Activated CD8-positive, alpha-beta memory T cell treated with anti-CD3 and anti-CD28 coated beads for 36 hours (primary cell): Measurements from ENCODE around the gene RPL31. TPM values are rescaled to one million over a fixed set of nuclear protein-coding genes. Genes with fewer than 3 reads are reported as not detected.

Experiments
- CTCF ChIA-PET: fragments of 350-600 bp; sonication (Branson Sonifier 250); formaldehyde crosslinking; loops from one replicate; lab custom pipeline; 2021; ENCODE audit warnings: antibody characterized with exemption; lab: Charles Lee
- POLR2A ChIA-PET: fragments of 350-600 bp; sonication (Branson Sonifier 250); formaldehyde crosslinking; loops from one replicate; lab custom pipeline; 2021; ENCODE audit warnings: antibody characterized with exemption; lab: Charles Lee
- total RNA-seq, 2 experiments: library from RNA; stranded (reverse); gene quantifications; one replicate each; pipeline ENCODE4 v1.2.3, GENCODE V29; 2021

RPL31 gene
- 1,000 to 10,000 TPM; 1,384 to 1,418 TPM for total RNA-seq

DNA sequence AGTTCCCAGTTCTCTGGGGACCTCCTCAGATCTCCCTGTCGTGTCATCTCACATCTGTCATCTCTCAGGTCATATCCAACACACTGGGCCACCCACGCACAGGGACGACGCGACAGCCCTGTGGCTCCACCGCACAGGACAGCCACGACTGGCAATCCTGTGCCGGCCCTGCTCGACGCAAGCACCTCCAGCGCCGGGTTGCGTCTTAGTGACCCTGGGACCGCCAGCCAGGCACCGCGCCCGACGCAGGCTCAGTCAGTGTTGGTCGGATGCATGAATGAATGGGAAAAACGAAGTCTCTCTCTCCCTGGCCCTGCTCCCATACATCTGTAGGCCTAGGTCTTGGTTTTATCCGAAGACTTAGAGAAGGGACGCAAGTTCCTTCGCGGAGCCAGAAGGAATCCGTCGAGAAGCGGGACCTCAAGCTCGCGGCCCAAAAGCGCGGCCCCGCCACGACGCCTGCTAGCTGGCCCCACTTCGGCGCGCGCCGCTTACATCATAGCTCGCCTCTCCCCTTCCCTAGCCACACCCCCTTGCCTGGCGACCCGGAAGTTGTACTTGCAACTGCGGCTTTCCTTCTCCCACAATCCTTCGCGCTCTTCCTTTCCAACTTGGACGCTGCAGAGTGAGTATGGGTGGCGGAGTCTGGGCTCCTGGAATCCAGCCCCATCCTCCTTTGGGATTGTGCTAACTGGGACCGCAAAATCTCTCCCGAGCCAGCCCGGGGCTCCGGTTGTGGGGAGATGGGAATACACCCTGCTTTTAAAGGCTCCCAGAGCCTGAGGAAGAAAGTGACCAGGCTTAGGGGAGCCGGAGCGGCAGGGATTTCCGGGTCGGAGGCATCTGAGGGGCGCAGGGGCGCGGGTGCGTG, at the start of gene RPL31:
RPL31 (plus strand) TSS at position 599 of the 871 bp plus-strand sequence. CDS start 413 bp downstream, outside the sequence.
- ChIA-PET POLR2A (interaction anchor here (0.7 to 1.7 kb wide), 2 partner anchors 407 to 439 kb away, joined by 3 to 11 read pairs; partner anchors contain the start of gene PDCL3), CTCF (interaction anchor here (0.5 kb wide), 1 partner anchor 204 kb away, joined by 3 read pairs; no protein-coding TSS in a partner anchor)

DNA sequence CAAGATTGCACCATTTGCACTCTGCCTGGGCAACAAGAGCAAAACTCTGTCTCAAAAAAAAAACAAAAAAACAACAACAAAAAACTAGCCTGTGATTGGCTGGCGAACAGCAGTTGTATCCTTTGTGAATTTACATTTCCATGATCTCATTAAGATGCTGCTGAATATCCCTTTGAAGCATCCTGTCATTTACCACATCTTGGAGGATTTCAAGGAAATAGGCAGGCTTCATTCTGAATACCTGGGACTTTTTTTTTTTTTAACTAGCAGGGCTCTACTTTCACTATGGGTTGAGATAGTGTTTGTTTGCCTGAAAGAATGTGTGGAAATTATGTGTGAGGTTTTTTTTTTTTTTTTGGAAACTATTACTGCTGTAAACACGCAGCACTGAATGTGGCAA, 49.6 kb upstream of the RPL31 start:
- ChIA-PET POLR2A (no interaction called here), CTCF (no interaction called here)

DNA sequence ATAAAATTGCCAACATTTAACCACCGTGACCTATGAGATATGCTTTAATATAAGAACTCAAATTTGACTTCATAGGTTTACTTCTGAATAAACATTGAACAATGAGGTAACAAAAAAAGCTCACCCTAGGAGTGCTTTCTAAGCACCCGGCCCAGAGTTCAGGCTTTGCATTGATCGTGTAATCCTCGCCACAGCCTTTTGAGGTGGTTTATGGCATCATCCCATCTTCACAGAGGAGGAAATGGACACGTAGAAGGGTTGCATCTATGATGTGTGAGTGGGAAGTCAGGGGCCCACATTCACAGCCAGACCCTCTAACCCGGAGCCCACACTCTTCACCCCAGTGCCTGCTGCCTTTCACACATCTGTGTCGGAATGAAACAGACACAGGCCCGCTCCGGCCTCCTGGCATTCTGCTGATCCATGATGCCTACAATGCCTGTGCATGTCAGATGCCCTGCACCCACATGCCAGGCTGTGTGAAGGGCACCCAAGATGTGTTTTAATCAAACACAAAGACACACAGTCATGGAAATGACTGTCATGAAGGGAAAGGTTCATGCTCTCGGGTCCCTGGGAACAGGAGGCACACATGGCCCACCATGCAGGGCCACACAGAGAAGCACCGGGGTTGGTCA, 48.6 kb upstream of the RPL31 start:
- ChIA-PET CTCF (no interaction called here), POLR2A (no interaction called here)

DNA sequence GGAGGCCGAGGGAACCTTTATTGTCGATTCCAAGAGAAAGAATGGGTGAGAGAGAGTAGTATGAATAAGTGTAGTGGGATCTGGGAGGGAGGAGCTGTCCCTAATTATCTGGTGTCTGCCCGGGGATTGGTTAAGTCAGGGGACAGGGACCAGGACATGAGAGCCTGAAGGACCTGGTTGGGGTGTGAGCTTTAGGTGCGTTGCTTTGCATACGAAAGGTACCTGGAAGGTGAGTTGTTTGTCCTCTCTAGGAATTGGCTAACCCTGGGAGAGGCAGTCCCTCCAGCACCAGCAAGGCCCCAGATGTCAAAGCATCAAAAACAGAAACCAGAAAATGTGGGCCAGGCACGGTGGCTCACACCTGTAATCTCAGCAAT, 48.1 kb upstream of the RPL31 start:
- ChIA-PET POLR2A (no interaction called here), CTCF (no interaction called here)

DNA sequence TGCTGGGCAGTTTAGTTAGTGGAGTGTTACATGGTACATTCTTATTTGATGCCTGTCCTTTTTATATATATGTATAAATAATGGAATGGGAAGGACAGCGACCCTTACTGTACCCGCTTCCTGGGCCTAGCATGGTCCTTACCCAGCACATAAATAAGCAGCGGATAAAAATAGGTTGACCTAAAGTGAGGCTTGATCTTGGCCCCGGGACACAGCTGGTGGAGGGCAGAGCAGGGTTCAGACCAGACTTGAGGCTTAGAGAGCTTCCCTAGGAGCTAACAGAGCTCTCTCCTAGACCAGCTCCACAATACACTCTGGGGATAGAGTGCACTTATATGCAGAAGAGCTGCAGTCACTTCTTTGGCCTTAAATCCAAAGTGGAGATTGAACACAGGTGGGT, 46.9 kb upstream of the RPL31 start:
- ChIA-PET CTCF (no interaction called here), POLR2A (no interaction called here)

DNA sequence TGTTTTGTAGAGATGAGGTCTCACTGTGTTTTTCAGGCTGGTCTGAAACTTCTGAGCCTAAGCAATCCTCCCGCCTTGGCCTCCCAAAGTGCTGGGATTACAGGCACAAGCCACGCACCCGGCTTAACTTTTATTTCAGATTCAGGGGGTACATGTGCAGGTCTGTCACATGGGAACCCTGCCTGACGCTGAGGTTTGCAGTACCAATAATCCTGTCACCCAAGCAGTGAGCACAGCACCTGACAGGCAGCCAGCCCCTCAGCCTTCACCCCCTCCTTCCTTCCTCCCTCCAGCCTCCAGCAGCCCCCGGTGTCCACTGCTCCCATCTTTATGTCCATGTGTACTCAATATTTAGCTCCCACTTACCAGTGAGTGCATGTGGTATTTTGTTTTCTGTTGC, 46.0 kb upstream of the RPL31 start:
- CTCF ChIA-PET, result no interaction called here

DNA sequence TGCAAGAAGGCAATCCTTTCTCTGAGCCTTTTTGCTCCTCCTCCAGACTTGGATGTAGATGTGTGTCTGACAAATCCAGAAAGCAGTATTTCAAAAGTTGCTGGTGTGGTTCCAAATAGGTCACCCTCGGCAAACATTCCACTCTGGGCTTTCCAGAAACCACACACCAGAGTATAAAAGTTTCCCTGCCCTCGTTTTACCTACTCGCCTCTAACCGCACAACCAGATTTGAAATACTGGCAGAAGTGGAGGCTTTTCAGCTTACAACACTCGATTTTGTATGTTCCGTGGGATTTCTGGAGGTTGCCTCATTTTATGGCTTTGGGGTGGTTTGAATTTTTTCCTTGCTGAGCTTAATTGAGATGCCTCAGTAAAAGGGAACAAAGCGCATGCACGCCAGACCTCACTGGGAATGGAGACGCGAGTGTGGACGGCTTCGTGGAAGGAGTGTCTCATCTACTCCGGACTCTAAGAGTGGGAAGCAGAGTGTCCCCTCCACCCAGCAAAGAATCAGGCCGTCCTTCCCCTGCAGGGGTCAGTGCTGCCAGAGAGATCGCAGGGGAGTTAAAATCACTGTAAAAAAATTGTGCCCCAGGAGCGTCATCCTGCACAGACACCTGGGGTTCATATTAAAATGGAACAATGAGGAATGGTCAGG, 44.0 kb upstream of the RPL31 start:
- CTCF ChIA-PET, result no interaction called here
- POLR2A ChIA-PET, result no interaction called here

More for the DNA sequence above, 46.0 kb upstream of the RPL31 start:
- POLR2A ChIA-PET, result no interaction called here

DNA sequence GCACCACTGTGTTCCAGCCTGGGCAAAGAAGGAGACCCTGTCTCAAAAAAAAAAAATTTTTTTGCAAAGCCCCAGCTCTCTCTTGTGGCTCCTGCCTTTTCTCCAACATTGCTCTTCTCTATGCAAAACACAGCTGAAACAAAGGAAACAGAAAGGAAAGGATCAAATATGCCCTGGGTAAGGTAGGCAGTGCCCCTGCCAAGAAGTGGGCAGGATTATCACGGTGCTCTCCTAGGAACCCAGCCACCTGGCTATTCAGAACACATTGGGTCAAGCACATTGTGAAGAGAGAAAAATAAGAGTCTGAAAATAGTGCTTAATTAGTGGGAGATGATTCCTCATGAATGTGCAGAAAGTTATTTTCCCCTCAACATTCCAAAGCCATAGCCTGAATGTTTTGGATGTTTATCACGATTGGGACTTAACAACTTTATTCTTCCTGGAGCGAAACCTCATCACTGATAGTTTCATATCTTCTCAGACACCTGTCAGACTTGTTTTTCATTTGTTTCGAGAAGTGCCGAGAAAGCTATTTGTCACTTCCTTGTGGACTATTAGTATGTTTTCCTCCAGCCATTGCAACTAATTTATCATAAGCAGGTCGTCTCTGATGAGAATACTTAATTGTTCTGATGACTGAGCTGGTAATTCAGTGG, 42.7 kb upstream of the RPL31 start:
- POLR2A ChIA-PET, result no interaction called here

DNA sequence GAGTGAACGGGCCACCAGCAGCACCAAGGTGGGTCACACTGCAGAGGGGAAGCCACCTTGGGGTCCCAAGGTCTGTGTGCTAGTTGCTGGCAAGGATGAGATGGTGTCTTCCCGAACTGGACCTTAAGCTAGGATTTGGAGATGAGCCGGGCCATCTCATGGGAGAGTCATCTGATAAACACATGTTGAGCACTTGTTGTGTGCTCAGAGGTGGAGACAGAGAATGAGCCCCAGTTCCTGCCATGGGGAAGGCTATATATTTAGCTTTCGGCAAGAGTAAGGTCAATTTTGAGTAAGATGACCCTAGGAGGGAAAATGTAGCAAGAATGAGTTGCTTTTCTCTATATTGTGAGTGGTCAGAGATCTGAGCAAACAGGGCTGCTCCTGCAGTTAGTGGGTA, 41.4 kb upstream of the RPL31 start:
- POLR2A ChIA-PET, result no interaction called here
- CTCF ChIA-PET, result no interaction called here

More for the DNA sequence above, 42.7 kb upstream of the RPL31 start:
- CTCF ChIA-PET, result no interaction called here

DNA sequence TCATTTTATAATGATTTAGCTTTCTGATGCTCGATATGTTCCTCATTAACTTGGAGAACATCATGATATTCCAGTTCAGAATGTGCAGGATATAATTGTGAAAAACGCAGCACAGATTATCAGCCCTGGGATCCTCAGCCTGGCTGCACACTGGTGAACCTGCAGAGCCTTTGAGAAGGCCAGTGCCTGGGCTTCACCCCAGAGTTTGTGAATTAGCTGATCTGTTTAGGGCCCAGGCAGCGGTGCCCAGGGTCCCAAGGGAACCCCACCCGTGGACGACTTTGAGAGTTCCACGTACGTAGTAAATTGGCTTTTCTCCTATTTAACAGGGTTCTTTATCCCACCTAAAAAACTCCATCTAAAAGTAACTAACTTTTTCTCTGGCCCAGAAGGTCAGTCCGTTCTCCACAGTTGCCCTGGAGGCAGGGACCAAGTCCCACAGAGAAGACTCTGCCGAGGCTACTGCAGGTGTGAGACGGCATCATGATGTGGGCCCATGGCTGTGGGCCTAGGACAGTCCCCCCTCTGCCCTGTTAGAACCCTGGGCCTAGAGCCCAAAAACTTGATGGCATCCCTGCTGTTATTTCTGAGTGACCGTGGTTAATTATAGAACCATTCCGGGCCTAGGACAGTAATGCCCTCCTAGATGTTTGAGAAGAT, 39.6 kb upstream of the RPL31 start:
- POLR2A ChIA-PET, result no interaction called here
- CTCF ChIA-PET, result no interaction called here

DNA sequence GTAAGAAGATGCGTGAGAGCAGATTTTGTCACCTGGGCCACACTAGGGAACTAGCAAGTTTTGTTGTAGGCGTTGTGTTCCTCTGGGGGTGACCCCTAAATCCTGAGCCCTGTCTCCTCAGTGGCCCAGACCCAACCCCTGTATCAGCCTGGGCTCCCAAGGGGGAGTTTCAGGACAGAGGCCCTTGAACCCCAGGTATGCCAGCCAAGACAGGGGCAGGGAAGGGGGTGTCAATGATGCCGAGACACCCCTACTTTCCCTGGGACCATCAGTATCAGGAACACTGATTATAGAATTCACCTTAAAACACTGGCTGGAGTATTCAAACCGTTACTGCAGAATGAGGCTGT, 39.1 kb upstream of the RPL31 start:
- CTCF ChIA-PET, result no interaction called here
- POLR2A ChIA-PET, result no interaction called here

DNA sequence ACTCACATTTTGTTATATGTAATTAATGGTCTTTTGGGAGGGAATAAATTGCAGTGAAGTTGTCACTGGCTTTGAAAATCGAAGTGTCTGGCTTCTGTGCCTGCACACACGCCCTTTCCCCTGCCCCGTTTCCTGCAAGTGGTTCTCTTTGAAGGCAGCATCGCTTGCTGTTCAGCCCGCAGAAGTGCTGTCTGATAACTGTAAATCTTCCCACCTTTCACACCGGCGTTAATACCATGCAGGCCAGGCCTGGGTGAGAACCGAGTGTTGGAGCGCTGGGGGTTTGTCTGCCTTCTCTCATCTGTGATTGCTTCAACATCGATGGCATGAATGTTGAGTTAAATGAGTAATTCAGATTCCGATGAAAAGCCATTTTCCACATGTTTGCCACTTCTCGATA, 37.9 kb upstream of the RPL31 start:
- ChIA-PET CTCF (no interaction called here), POLR2A (no interaction called here)

DNA sequence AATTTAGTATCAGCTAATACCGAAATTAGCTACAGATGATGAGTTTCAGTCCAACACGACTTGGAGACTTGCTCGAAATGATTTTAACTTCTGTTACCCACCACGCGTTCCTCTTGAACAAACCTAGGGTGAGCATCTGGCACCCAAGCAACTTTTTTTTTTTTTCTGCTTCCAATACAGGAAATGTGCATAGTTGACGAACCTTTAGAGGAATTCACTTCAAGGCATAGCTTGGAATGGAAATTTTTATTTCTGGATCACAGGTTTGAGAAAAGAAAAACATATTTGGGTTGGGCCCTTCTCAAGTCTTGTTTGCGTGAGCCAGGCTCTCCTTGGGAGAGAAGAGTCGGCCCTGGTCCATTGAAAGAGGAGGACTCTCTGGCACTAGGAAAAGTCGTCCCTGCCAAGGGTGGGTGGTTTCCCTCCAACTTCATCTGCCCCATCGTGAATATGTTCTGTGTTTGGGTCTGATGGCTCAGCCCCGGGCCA, 37.4 kb upstream of the RPL31 start:
- CTCF ChIA-PET, result interaction anchor here (0.6 kb wide), 1 partner anchor 352 kb away, joined by 5 read pairs; no protein-coding TSS in a partner anchor

DNA sequence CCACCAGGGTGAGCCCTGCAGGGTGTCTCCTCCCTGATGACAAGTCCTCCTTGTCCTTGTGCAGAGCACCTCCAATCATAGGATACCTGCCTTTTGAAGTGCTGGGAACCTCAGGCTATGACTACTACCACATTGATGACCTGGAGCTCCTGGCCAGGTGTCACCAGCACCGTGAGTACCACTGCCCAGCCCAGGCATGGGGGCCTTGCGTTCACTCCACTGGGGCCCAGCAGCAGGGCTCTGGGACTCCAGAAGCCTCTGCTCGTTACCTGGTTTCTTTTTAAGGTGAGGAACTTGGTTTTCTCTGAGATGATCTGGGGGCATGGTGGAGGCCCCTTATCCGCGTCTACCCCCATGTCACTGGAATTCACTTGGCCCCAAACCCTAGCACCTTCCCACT, 36.5 kb upstream of the RPL31 start:
- ChIA-PET POLR2A (no interaction called here), CTCF (no interaction called here)

More for the DNA sequence above, 37.4 kb upstream of the RPL31 start:
- POLR2A ChIA-PET, result no interaction called here

DNA sequence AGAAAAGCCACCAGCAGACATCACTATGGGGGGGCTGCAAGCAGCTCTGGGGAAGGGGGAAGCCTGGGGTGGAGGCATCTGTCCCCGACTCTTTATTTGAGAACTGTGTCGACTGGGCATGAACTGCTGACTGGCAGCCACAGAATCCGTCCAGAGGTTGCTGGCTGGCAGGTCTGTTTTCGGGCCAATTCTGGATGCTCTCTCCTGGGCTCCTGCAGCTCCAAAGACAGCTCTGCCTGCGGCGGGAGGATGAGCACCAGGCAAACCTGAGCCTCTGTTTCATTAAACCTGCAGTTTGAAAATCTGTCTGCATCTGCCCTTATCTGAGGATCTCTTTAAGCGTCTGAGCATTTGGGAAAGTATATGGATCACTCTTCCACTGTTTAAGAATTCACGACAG, 34.4 kb upstream of the RPL31 start:
- ChIA-PET POLR2A (no interaction called here), CTCF (interaction anchor here (0.7 kb wide), 1 partner anchor 102 kb away, joined by 4 read pairs; no protein-coding TSS in a partner anchor)

DNA sequence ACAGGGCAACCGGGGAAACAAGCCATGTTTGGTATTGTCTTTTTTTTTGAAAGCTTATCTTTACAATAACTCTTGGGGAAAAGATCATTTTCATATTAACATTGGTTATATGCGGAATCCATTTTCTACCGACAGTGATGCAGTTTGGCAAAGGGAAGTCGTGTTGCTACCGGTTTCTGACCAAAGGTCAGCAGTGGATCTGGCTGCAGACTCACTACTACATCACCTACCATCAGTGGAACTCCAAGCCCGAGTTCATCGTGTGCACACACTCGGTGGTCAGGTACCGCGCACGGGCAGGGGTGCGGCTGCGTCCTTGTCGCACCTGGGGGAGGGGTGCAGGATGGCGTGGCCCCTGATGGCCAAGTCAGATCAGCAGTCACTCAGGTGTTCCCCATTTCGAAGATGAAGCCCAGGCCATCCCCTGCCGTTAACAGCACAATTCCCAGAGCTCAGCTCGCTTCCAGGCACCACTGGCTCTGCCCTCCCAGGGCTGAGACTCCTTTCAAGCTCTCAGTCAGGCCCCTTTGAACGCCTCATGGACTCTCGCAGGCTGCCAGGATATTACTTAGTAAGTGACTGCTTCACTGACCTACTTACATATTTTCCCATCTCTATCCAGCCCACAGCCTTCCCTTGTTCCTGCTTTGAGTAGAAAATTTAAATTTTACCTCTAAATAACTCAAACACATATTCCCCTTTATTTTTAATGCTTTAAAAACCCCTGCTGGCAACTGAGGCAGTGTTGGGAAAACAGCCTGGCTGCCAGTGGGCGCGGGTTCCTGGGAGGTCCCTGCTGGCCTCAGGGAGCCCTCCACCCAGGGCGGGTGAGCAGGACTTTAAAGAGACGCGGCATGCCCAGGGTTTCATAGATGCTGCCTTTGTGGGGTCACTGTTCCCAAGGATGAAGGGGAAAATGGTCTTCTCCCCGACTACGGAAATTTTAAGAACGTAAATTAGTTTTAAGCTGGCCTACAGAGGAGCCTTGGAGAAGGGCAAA, 33.6 kb upstream of the RPL31 start:
- ChIA-PET CTCF (no interaction called here), POLR2A (no interaction called here)

DNA sequence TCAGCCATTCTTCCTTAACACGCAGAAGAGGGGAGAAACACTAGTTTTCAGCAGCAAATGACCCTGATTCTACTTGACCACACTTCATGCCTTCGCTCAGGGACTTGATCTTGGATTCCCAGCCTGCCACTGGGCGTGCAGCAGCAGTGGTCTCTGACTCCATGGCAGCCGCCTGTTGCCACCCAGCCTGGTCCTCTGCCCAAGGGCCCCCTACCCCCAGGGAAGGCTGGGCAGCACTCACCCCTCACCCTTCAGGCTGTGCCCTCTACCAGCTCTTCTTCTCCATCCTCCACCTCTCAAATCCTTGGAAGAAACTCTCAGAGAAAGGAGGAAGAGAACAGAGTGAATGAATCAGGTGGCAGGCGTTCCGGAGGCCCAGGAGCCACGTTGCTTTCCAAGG, 32.1 kb upstream of the RPL31 start:
- POLR2A ChIA-PET, result no interaction called here
- CTCF ChIA-PET, result interaction anchor here (0.5 kb wide), 1 partner anchor 101 kb away, joined by 3 read pairs; no protein-coding TSS in a partner anchor

DNA sequence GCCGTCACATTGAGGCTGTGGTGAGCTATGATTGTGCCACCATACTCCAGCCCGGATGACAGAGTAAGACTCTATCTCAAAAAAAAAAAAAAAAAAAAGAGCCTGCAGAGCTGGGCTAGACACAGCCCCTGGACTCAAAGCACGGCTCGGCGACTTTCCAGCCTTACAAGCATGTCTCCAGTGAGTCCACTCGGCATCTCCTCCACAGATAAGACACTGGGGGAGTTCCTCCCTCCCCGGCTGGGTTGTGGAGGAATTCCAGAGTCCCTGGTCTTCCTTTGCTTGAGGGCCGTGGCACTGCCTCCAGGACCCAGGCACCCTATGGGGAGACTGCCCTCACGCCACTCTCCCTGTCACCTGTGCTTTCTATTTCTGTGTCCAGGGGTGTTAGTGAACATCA, 30.9 kb upstream of the RPL31 start:
- CTCF ChIA-PET, result interaction anchor here (1.0 kb wide), 2 partner anchors 102 to 365 kb away, joined by 3 read pairs; no protein-coding TSS in a partner anchor
- POLR2A ChIA-PET, result no interaction called here
